Naive B cell (primary cell): ENCODE data around the gene MAML2. TPM values are rescaled to one million over a fixed set of nuclear protein-coding genes. Genes with fewer than 3 reads are reported as not detected.

Experiments
- ATAC-seq, 2 donors: fragments of 150-1000 bp; cut with Tn5 transposase; 2 replicates each; pipeline ENCODE4 v1.10.0; 2021; ENCODE audit warnings: low read depth in 2 of 2, mild to moderate bottlenecking in 2 of 2, moderate library complexity in 2 of 2
- DNase-seq: peaks from one replicate; pipeline ENCODE4 v3.0.0; 2022
- H3K27ac Mint-ChIP-seq, 6 donors: one replicate each; pipeline ENCODE4 v1.8.0; 2020 to 2022; ENCODE audit warnings: mild to moderate bottlenecking in 6 of 6, mixed read lengths in 6 of 6, moderate library complexity in 5 of 6, inconsistent platforms in 2 of 6
- H3K27me3 Mint-ChIP-seq, 3 donors: one replicate each; pipeline ENCODE4 v1.8.0; 2021 to 2022; ENCODE audit warnings: mixed read lengths in 3 of 3, mild to moderate bottlenecking in 1 of 3
- H3K36me3 Mint-ChIP-seq, 2 donors: one replicate each; pipeline ENCODE4 v1.8.0; 2020 to 2022; ENCODE audit warnings: mixed read lengths in 2 of 2, inconsistent platforms in 1 of 2, mild to moderate bottlenecking in 1 of 2
- H3K4me1 Mint-ChIP-seq, 3 donors: one replicate each; pipeline ENCODE4 v1.8.0; 2020 to 2022; ENCODE audit warnings: mixed read lengths in 3 of 3, inconsistent platforms in 1 of 3, mild to moderate bottlenecking in 1 of 3, moderate library complexity in 1 of 3
- H3K4me3 Mint-ChIP-seq, 8 donors: one replicate each; pipeline ENCODE4 v1.8.0; 2020 to 2022; ENCODE audit warnings: mild to moderate bottlenecking in 8 of 8, mixed read lengths in 8 of 8, moderate library complexity in 8 of 8, inconsistent platforms in 2 of 8
- H3K9me3 Mint-ChIP-seq, 7 donors: one replicate each; pipeline ENCODE4 v1.8.0; 2020 to 2022; ENCODE audit warnings: mixed read lengths in 7 of 7, mild to moderate bottlenecking in 5 of 7, inconsistent platforms in 2 of 7, moderate library complexity in 1 of 7
- polyA plus RNA-seq, 6 donors: library from polyadenylated mRNA; unstranded; fragments of 300-500 nt; fragmentation: Illumina TruSeq; gene quantifications; one replicate each; pipeline ENCODE4 v1.2.3, GENCODE V29; 2021; ENCODE audit warnings: low read depth in 6 of 6

MAML2 gene
- polyA plus RNA-seq, 6 donors from 2014 or later = 0.06 to 9.0 (median 3.5) TPM

DNA sequence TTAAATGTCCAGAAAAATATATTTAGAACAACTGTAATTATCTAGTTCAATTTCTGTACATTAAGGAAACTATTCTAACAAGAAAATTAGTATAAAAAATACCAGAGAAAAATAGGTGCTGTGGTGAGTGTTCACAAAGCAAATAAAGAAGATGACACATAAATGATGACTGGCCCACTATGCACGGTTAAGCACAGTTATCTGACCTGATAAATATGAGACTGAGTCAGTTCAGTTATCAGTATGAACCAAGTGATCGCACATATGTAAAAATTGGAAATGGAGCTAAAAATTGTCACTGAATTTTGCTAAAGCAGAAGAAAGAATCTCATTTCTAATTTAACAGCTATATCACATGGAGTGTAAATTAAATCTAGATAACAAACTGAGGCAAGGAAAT lies 18.8 kb upstream of the MAML2 start:
- Mint-ChIP-seq H3K27ac (peak overlapping the region in 1 of 6 donors; percentile 36), H3K4me1 (no peaks in the 10 kb centered on the region), H3K9me3 (no peaks in the 10 kb centered on the region), H3K27me3 (no peaks in the 10 kb centered on the region), H3K36me3 (peaks cover 12 to 26% of the 10 kb centered on the region in 2 donors), H3K4me3 (no peak overlapping the region)
- DNase-seq = no peak
- ATAC-seq = no peak

DNA sequence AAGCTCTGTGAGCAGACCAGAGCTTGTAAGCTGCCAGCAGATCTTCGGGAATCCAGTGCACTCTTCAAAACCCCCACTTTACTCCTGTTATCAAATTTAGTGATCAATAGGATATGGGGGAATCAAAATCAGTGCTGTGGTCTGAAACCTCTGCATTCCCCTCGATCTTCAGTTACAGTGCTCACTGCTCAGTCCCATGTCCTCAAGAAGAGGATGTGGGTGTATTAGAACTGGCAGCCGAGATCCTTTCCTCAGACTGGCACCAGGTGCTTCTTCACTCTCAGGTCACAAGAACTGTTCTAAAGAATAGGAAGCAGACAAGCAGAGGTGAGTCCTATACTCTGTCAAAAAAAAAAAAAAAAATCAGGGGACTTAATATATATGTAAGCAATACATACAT lies 15.3 kb upstream of the MAML2 start:
- Mint-ChIP-seq H3K4me3 (no peak overlapping the region), H3K27me3 (no peaks in the 10 kb centered on the region), H3K4me1 (peaks cover 0 to 5% (median 0%) of the 10 kb centered on the region in 3 donors), H3K9me3 (no peaks in the 10 kb centered on the region), H3K27ac (no peak overlapping the region), H3K36me3 (peaks cover 24 to 36% of the 10 kb centered on the region in 2 donors)
- ATAC-seq = no peak
- DNase-seq = no peak

DNA sequence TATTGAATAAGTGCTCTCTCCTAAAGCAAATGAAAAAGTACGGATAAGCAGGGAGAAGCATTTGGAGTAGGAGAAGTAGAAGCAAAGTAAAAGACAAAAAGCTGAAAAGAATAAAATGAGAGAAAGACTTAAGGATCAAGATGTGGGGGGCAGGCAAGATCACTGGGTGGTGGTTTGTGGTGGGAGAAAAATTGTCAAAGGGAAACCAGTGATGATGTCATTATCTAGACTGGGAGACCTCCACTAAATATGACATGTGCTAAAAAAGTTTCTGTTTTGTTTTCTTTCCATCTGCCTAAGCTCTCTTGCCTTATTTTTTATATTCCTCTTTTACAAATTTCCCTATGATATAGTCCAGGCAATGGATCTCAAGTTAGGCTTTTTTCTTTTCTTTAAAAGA lies 14.8 kb upstream of the MAML2 start:
- ATAC-seq = no peak
- peaks cover 24 to 36% of the 10 kb centered on the region in 2 donors for H3K36me3 Mint-ChIP-seq
- H3K4me3 Mint-ChIP-seq = no peak overlapping the region
- H3K27me3 Mint-ChIP-seq = no peaks in the 10 kb centered on the region
- peaks cover 0 to 5% (median 0%) of the 10 kb centered on the region in 3 donors for H3K4me1 Mint-ChIP-seq
- no peak for DNase-seq
- H3K9me3 Mint-ChIP-seq = no peaks in the 10 kb centered on the region
- H3K27ac Mint-ChIP-seq = no peak overlapping the region

GRCh38 chr11:96356848-96357247 lies 13.9 kb upstream of the MAML2 start:
- no peak for ATAC-seq
- Mint-ChIP-seq H3K27me3 (no peaks in the 10 kb centered on the region), H3K4me1 (peaks cover 0 to 5% (median 0%) of the 10 kb centered on the region in 3 donors), H3K36me3 (peaks cover 27 to 34% of the 10 kb centered on the region in 2 donors), H3K4me3 (no peak overlapping the region), H3K27ac (peak overlapping the region in 1 of 6 donors; percentile 33), H3K9me3 (no peaks in the 10 kb centered on the region)
- no peak for DNase-seq

DNA sequence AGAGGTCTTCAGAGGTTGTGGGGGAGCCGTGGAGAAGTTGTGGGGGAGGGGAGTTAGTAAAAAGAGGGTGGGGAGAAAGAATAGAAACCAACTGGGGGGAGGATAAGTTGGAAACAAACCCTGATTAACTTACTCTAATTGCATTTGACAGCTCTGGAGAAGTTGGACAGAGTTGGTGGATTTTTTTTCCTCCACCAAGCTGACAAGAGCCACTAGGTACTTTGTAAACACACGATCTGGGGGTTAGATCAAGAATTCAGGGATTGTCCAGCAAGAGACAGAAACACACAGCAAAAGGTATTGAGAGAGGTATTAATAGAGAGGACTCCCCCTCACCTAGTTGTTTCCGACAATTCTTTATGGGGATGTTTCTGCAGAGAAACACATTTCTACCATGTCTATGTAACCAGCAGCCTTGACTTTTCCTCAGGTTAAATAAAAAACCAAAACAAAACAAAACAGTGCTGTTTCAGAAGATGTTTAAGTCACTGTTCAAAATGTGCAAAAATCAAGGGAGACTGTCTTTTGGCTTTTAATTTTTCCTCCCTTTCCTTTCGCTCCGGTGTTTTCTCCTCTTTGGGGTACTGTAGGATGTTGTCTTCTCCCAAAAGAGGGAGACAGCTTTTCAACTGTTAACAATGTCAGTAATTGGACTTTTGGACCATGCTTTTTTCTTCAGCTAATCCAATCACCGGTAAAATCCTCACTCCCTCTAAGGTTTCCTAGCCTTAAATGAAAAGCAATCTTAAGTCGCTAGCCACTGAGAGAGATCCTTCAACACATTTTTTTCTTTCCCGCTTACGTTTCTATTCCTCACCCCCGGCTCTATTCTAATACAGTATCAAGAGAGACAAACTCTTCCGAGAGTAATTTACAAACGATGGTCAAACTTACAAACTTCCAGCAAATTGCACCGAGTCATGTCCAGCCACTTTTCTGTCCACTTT lies 708 bp downstream of the MAML2 start:
- Mint-ChIP-seq H3K36me3 (no peaks in the 10 kb centered on the region), H3K4me3 (peak overlapping the region; percentile 92 to 99 (median 98)), H3K9me3 (peaks cover 0 to 2% (median 0%) of the 10 kb centered on the region in 7 donors), H3K4me1 (peaks cover 49 to 58% (median 52%) of the 10 kb centered on the region in 3 donors), H3K27ac (peak overlapping the region; percentile 86 to 93 (median 89)), H3K27me3 (no peaks in the 10 kb centered on the region)
- DNase-seq (no peak), ATAC-seq (no peak)

DNA sequence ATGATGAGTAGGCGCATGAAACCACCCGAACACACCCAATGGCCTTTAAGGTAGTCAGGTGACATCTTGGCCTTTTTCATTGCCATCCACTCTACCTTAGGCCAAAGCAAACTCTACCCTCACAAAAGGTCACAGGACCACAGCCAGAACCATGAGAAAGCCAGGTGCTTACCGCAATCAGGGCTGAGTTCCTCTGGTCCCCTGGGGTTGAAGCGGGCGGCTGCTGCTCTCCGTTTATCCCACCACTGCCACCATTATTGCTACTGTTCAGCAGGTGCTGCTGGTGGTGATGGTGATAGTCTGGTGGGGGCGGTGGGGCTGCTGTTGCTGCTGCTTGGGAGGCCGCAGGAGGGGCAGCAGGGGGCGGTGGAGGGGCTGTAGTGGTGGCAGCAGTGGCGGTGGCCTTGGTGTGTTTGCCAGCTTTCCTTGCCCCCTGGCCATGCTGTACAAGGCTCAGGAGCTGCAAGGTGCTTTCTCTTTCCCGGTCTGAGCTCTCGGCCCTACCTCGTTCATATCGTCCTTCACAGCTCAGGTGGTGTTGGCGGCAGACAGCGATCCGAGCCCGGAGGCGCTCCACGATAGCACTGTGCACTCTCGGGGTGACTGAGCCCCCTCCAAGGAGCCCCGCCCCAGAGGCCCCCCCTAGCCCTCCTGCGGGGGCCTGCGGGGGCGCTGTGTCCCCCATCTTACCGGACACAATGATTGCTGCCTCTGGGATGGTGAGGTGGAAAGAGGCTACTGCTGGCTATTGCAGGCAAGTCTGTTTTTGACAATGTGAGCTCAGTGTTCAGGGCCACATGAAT lies 1.6 kb downstream of the MAML2 start:
- Mint-ChIP-seq H3K4me3 (peak overlapping the region; percentile 92 to 99 (median 98)), H3K36me3 (no peaks in the 10 kb centered on the region), H3K27me3 (no peaks in the 10 kb centered on the region), H3K9me3 (peaks cover 0 to 2% (median 0%) of the 10 kb centered on the region in 7 donors), H3K4me1 (peaks cover 50 to 61% (median 60%) of the 10 kb centered on the region in 3 donors), H3K27ac (peak overlapping the region; percentile 86 to 93 (median 90))
- peak; percentile 30 to 39 for ATAC-seq
- peak; percentile 60 for DNase-seq

DNA sequence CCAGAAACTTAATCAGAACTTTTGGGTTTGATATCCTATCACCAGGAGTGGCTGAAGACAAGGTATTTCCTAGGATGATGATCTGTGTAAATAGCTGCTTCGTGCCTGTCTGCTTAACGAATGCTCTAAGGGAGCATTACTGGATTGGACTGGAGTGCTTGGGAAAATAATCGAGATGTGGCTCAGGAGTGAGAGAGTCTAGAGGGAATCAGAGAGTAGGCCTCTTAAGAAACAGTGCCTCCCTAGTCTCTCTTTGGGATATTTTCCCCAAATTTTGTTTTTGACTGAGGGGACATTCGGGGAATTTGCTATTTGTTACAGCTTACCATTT lies 2.5 kb downstream of the MAML2 start:
- ATAC-seq (no peak), DNase-seq (no peak)
- Mint-ChIP-seq H3K27me3 (no peaks in the 10 kb centered on the region), H3K9me3 (peaks cover 0 to 2% (median 0%) of the 10 kb centered on the region in 7 donors), H3K27ac (peak overlapping the region in 5 of 6 donors; percentile 84 to 92 (median 89)), H3K36me3 (no peaks in the 10 kb centered on the region), H3K4me3 (peak overlapping the region; percentile 92 to 99 (median 98)), H3K4me1 (peaks cover 54 to 68% (median 65%) of the 10 kb centered on the region in 3 donors)

DNA sequence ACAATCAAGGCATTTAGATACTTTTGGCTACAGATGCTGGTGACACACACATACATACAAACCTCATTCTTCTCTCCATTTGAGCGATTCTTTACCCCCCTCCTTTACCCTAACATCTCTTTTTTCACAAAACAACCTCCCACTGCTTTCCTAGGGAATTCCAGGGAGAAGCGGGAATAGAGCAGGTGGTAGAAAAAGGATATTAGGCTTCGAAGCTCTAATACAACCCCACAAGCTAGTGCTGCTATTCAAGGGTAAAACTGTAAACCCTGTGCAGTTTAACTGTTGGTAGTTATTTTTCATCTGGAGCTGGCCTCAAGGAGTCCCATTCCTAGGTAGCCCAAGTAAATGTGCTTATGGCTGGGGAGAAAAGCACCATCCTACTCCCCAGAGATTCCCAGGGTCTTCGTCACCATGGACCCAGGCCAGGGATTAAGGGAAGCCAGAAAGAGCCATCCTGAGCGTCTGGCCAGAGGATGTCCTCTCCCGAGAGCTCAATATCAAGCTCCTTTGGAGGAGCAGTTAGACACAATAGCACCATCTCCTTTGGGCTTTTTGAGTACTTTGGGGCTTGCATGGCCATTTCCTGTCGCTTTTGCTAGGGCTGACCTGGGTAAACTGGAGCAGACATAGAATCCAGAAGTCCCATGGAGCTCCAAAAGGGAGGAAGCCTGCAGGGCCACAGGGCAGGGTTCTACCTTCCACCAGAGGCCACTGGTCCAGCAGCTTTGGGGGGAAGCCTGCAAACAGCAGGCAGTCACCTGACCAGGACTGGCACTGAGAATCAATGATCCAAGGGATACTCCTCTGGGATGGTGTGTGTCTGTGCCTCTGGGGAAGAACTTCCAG lies 3.1 kb downstream of the MAML2 start:
- ATAC-seq = no peak
- Mint-ChIP-seq H3K9me3 (peaks cover 0 to 1% (median 0%) of the 10 kb centered on the region in 7 donors), H3K4me1 (peaks cover 58 to 74% (median 71%) of the 10 kb centered on the region in 3 donors), H3K27ac (peak overlapping the region; percentile 90 to 95 (median 92)), H3K36me3 (no peaks in the 10 kb centered on the region), H3K27me3 (no peaks in the 10 kb centered on the region), H3K4me3 (peak overlapping the region; percentile 92 to 99 (median 98))
- DNase-seq = no peak

GRCh38 chr11:96338910-96339705 lies 3.9 kb downstream of the MAML2 start:
- Mint-ChIP-seq H3K9me3 (no peaks in the 10 kb centered on the region), H3K27ac (peak overlapping the region; percentile 90 to 95 (median 92)), H3K27me3 (no peaks in the 10 kb centered on the region), H3K4me3 (peak overlapping the region; percentile 83 to 98 (median 92)), H3K36me3 (no peaks in the 10 kb centered on the region), H3K4me1 (peaks cover 58 to 79% (median 79%) of the 10 kb centered on the region in 3 donors)
- ATAC-seq (peak; percentile 60 to 65), DNase-seq (peak; percentile 79)

- peak overlapping the region in 2 of 6 donors; percentile 24 to 38 for H3K27ac Mint-ChIP-seq
- DNase-seq (no peak), ATAC-seq (no peak)
- no peaks in the 10 kb centered on the region for H3K27me3 Mint-ChIP-seq
- H3K36me3 Mint-ChIP-seq = no peaks in the 10 kb centered on the region
- peak overlapping the region in 7 of 8 donors; percentile 16 to 94 (median 83) for H3K4me3 Mint-ChIP-seq
- H3K9me3 Mint-ChIP-seq = no peaks in the 10 kb centered on the region
- peaks cover 57 to 77% (median 75%) of the 10 kb centered on the region in 3 donors for H3K4me1 Mint-ChIP-seq
Observed at GRCh38 chr11:96337541-96338431, 5.2 kb downstream of the MAML2 start.

DNA sequence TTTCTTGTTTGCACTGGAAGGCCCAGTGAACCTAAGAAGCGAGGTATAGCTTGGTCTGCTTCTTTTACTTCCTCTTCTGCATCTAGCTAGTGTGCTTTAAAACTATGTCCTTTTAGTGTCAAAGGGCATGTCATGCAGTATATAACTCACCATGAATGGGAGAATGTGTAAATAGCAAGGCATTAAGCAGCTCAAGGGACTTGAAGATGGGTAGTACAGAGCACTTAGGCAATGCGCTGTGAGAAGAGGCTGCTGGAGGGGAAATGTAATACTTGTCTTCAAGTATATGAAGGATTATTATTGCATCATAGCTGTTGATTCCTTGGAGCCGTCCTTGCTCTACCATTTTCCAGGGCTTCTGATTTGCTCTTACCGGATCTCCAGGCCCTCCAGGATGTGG lies 7.6 kb downstream of the MAML2 start:
- peak overlapping the region in 2 of 6 donors; percentile 7 to 51 for H3K27ac Mint-ChIP-seq
- peak overlapping the region in 2 of 8 donors; percentile 18 to 60 for H3K4me3 Mint-ChIP-seq
- no peaks in the 10 kb centered on the region for H3K27me3 Mint-ChIP-seq
- no peak for DNase-seq
- ATAC-seq = no peak
- no peaks in the 10 kb centered on the region for H3K36me3 Mint-ChIP-seq
- peaks cover 53 to 79% (median 74%) of the 10 kb centered on the region in 3 donors for H3K4me1 Mint-ChIP-seq
- H3K9me3 Mint-ChIP-seq = no peaks in the 10 kb centered on the region
